Activated B cell treated with CpG ODN at 0.5 μM for 24 hours (primary cell): ENCODE data around the gene FHIT. TPM values are rescaled to one million over a fixed set of nuclear protein-coding genes. Genes with fewer than 3 reads are reported as not detected.

ENCODE experiments used
- ATAC-seq: fragments of 200-7000 bp; cut with Tn5 transposase; one replicate; pipeline ENCODE4 v1.10.0; 2021; ENCODE audit warnings: low read depth, mild to moderate bottlenecking, moderate library complexity
- CTCF ChIA-PET: fragments of 350-600 bp; sonication (Branson Sonifier 250); formaldehyde crosslinking; loops from one replicate; lab custom pipeline; 2021; ENCODE audit warnings: antibody characterized with exemption; lab: Charles Lee
- POLR2A ChIA-PET: fragments of 350-600 bp; sonication (Branson Sonifier 250); formaldehyde crosslinking; loops from one replicate; lab custom pipeline; 2021; ENCODE audit warnings: antibody characterized with exemption; lab: Charles Lee
- DNase-seq: peaks from one replicate; pipeline ENCODE4 v3.0.0; 2022
- H3K27ac Mint-ChIP-seq: one replicate; pipeline ENCODE4 v1.8.0; 2020; ENCODE audit warnings: mixed read lengths
- H3K27me3 Mint-ChIP-seq: one replicate; pipeline ENCODE4 v1.8.0; 2021; ENCODE audit warnings: mixed read lengths
- H3K36me3 Mint-ChIP-seq: one replicate; pipeline ENCODE4 v1.8.0; 2021; ENCODE audit warnings: low read depth, mixed read lengths
- H3K4me1 Mint-ChIP-seq: one replicate; pipeline ENCODE4 v1.8.0; 2021; ENCODE audit warnings: mixed read lengths
- H3K4me3 Mint-ChIP-seq: one replicate; pipeline ENCODE4 v1.8.0; 2020; ENCODE audit warnings: mild to moderate bottlenecking, mixed read lengths
- H3K9me3 Mint-ChIP-seq: one replicate; pipeline ENCODE4 v1.8.0; 2020; ENCODE audit warnings: mixed read lengths
- intact Hi-C: fragments of 100-400 bp; cut with micrococcal nuclease; formaldehyde crosslinking; loops from one replicate; pipeline ENCODE4 v1.15.1; 2024
- total RNA-seq: library from RNA; stranded (reverse); gene quantifications from 2 replicates; pipeline ENCODE4 v1.2.3, GENCODE V29; 2022
- TF ChIP-seq, protein P1 (sequence below): fragments of 200-600 bp; IDR thresholded peaks from one replicate; pipeline ENCODE4 v1.8.0; 2022; ENCODE audit warnings: antibody characterized with exemption, mild to moderate bottlenecking

FHIT gene
- total RNA-seq, 1 donor from 2014 or later: 5.5 TPM

DNA sequence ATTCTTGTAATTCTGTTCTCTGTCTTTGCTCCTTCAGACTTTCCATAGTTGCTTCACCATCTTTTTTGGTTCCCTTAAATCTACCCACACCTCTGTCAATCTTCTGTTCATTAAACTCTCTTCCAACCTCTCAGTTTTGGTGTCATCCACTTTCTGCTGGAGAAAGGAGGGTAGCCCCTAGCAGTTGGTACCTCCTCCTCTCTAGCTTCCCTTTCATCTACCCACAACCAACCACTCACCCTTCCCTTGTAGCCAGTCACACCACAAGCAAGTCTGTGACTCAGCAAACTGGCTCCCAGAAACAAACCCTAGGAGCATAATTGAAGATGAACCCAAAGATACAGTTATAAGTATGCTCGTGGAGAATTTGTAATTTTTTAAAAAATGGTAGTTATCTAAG, 318.6 kb downstream of the FHIT start:
- H3K9me3 Mint-ChIP-seq: peaks cover 2% of the 10 kb centered on the region
- no peak overlapping the region for H3K4me3 Mint-ChIP-seq
- H3K4me1 Mint-ChIP-seq: no peaks in the 10 kb centered on the region
- TF ChIP-seq, protein P1, sequence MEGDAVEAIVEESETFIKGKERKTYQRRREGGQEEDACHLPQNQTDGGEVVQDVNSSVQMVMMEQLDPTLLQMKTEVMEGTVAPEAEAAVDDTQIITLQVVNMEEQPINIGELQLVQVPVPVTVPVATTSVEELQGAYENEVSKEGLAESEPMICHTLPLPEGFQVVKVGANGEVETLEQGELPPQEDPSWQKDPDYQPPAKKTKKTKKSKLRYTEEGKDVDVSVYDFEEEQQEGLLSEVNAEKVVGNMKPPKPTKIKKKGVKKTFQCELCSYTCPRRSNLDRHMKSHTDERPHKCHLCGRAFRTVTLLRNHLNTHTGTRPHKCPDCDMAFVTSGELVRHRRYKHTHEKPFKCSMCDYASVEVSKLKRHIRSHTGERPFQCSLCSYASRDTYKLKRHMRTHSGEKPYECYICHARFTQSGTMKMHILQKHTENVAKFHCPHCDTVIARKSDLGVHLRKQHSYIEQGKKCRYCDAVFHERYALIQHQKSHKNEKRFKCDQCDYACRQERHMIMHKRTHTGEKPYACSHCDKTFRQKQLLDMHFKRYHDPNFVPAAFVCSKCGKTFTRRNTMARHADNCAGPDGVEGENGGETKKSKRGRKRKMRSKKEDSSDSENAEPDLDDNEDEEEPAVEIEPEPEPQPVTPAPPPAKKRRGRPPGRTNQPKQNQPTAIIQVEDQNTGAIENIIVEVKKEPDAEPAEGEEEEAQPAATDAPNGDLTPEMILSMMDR: no peak
- POLR2A ChIA-PET: no interaction called here
- no peaks in the 10 kb centered on the region for H3K27me3 Mint-ChIP-seq
- H3K36me3 Mint-ChIP-seq: no peaks in the 10 kb centered on the region
- intact Hi-C loops: no loop called here
- CTCF ChIA-PET: no interaction called here
- no peak for ATAC-seq
- DNase-seq: no peak
- no peak overlapping the region for H3K27ac Mint-ChIP-seq

DNA sequence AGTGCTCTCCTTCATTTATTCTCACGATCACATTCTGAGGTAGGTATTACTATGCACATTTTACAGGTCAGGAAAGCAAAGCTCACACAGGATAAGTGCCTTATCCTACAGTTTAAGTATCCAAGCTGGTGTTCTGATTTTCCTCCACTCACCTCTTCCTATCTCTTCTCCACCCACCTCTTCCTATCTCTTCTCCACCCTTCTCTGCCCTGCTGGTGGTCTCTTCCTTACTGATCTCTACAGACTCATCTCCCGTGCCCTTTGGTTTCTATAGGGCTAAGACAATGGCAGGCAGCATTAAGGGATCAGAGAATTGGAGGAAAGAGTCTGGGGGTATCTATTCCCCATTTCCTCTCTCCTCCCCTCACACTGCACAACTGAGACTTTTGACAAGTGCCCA, 319.1 kb downstream of the FHIT start:
- Mint-ChIP-seq H3K4me1 (no peaks in the 10 kb centered on the region), H3K27me3 (no peaks in the 10 kb centered on the region), H3K36me3 (no peaks in the 10 kb centered on the region), H3K4me3 (no peak overlapping the region), H3K27ac (no peak overlapping the region), H3K9me3 (peaks cover 2% of the 10 kb centered on the region)
- POLR2A ChIA-PET: no interaction called here
- intact Hi-C loops: no loop called here
- no peak for DNase-seq
- no peak for ATAC-seq
- CTCF ChIA-PET: no interaction called here
- TF ChIP-seq, protein P1: no peak

DNA sequence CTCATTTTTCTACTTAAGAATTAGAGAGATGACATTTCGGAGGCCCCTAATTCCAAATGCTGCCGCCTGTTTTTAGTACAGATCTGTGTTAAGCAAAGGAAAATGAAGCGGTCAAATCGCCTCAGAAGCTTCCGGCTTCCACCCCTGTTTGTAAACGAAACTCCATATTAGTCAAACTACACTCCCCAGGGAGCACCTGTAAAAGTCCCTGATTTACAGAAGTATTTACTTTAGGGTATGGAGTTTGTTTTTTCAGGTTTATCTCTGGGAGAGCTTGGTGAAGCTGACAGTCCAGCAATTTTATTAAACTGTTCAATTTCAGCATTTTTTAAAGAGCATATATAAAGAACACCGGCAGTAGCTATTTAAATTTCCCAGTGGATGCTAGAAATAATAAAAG, 319.8 kb downstream of the FHIT start:
- CTCF ChIA-PET: no interaction called here
- intact Hi-C loops: no loop called here

DNA sequence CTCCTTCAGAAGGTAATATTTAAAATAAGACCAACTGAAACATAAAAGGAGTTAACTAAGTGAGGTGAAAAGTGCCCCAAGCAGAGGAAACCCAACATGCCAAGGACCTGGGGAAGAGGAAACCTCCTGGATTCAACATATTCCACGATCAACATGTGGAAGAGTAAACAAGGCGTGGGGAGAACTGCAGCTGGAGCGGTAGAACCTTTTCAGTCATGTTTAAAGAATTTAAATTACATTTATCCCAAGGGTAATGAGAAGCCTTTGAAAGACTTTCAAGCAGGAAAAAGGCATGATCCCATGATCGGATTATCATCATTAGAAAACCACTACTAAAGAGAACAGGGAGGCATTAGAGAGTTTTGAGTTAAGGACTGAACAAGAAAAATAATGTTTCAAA, 330.7 kb downstream of the FHIT start:
- CTCF ChIA-PET: no interaction called here

More for the DNA sequence above, 319.8 kb downstream of the FHIT start:
- POLR2A ChIA-PET: no interaction called here
- ATAC-seq: no peak
- H3K36me3 Mint-ChIP-seq: no peaks in the 10 kb centered on the region
- peaks cover 2% of the 10 kb centered on the region for H3K9me3 Mint-ChIP-seq
- no peaks in the 10 kb centered on the region for H3K27me3 Mint-ChIP-seq
- no peaks in the 10 kb centered on the region for H3K4me1 Mint-ChIP-seq
- TF ChIP-seq, protein P1: no peak
- no peak overlapping the region for H3K4me3 Mint-ChIP-seq
- no peak for DNase-seq
- no peak overlapping the region for H3K27ac Mint-ChIP-seq

DNA sequence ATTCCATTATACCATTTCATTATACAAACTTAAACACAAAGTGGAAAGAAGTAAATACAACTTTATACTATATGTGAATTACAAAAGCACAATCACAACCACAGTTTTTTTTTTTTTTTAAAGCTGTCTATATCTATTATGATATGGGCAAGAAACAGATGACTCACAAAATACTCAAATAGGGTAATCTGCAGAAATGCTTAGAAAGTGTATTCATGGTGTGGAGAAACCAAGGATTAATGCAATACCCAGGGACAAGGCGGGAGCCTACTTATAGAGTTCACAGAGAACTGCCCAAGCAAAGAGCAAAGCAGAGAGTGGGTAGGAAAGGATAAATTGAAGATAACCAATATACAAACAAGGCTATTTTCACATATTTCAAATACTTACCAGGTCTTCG, 332.0 kb downstream of the FHIT start:
- intact Hi-C loops: no loop called here
- ChIA-PET POLR2A (no interaction called here), CTCF (no interaction called here)
- Mint-ChIP-seq H3K4me3 (no peak overlapping the region), H3K27ac (no peak overlapping the region), H3K4me1 (no peaks in the 10 kb centered on the region), H3K36me3 (no peaks in the 10 kb centered on the region), H3K9me3 (no peaks in the 10 kb centered on the region), H3K27me3 (no peaks in the 10 kb centered on the region)
- TF ChIP-seq, protein P1: no peak
- ATAC-seq: no peak
- DNase-seq: no peak

More for the DNA sequence above, 330.7 kb downstream of the FHIT start:
- POLR2A ChIA-PET: no interaction called here
- Mint-ChIP-seq H3K27ac (no peak overlapping the region), H3K27me3 (no peaks in the 10 kb centered on the region), H3K36me3 (no peaks in the 10 kb centered on the region), H3K4me3 (no peak overlapping the region), H3K4me1 (no peaks in the 10 kb centered on the region), H3K9me3 (no peaks in the 10 kb centered on the region)
- intact Hi-C loops: no loop called here
- TF ChIP-seq, protein P1: no peak
- no peak for ATAC-seq
- DNase-seq: no peak
